ENCODE data around the gene MAML2.
A peak's percentile ranks its signal among the peaks of the same experiment; 100 is the strongest.

The MAML2 gene

DNA sequence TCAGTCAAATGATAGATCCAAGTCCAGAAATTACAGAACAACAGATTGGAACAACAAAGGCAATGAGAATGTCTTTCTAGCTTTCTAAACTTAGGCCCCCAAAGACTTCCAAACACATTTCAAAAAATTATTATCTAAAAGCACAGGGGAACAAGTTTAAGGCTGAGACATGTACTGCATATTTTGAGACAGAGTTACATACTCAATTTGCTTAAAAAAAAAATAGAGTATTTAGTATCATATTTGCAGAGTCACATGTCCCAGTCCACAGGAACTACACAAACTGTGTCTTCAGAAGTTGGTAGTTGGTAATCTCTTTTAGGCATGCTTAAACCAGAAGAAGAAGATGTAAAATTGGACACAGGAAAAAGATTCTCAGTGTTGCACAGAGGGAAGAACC is 127.2 kb downstream of the MAML2 start:
- DNase-seq (ENCODE audit: low read depth in 2 of 3, low spot score in 1 of 3) = no peak

- no peak for DNase-seq (ENCODE audit: low read depth in 2 of 3, low spot score in 1 of 3)
These were observed 127.7 kb downstream of the MAML2 start for GRCh38 chr11:96215110-96215782.

DNA sequence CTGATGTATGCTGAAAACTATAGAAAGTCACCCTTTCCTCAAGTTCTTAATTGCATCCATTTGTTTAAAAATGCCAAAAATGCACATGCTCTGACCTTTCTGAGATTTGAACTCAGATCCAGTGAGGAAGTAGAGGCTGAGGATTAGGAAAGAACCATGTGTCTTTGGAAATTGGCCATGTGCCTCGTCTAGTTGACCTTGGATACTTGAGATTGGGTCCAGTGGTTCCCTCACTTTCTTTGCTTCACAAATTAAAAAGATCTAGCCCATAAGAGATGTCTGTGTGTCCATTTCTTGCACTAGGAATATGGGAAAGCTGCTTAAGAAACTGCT is 128.3 kb downstream of the MAML2 start:
- no peak for DNase-seq (ENCODE audit: low read depth in 2 of 3, low spot score in 1 of 3)

GRCh38 chr11:96213500-96213899 is 129.5 kb downstream of the MAML2 start:
- no peak for DNase-seq (ENCODE audit: low read depth in 2 of 3, low spot score in 1 of 3)

- no peak for DNase-seq (ENCODE audit: low read depth in 2 of 3, low spot score in 1 of 3)
These were observed 131.6 kb downstream of the MAML2 start for GRCh38 chr11:96211436-96211835.

DNA sequence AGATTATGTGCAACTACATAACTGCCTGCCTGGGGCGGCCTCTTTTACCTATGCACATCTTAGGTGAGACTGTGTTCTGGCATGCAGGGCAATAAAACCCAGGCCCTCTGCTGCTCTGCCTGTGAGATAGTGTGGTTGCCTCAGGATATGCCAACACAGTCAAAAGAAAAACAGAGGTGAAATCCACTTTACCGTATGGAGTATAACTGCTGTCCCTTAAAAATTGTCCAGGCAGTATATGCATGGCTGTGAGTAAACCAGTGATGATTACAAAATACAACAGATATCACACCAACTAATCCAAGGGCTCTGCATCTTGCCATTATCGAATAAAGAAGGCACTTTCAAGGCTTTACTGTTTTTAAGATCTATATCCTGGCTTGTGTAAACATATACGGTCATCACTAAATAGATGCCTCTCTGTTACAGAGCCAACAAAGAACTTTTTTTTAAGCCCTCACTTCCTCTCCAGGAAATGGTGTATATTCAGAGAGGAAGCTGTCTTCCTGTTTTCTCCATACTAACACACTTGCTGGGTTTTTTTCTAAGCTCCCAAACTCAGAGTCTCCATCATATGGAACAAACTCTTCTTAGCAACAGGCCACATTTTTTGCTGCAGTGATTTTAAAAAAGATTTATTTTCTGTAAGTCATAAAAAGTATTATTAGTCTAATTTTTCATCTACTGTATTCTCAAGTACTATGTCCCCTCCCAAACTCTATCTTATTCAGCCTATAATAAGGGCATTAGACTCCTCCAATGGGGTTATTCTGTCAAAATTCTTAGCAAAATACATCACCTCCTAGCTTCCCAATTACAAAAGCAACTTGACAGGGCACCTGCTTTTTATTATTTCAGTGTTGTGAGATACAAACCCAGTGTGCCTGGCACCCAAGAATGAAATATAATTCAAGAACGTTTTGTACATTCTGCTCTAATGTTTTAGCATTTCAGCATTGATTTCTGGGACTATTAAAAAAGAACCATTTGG is 135.2 kb downstream of the MAML2 start:
- DNase-seq (ENCODE audit: low read depth in 2 of 3, low spot score in 1 of 3) = no peak

GRCh38 chr11:96206955-96207354 is 136.0 kb downstream of the MAML2 start:
- DNase-seq (ENCODE audit: low read depth in 2 of 3, low spot score in 1 of 3) = no peak

DNA sequence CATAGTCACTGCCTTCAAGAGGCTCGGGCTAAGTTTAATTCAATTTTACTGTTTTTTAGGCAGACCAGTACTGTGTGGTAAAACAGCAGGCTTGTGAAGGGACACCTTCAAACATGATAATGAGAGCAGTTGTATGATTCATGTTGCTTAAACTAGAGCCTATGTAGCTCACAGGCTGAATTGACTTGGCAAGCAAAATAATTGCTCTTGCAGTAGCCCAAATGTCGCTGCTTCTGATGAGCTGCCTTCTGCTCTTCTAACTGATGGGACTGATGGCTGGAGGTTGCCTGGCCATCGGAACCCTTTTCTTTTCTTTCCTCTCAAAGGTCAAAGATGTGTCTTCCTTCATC is 137.6 kb downstream of the MAML2 start:
- no peak for DNase-seq (ENCODE audit: low read depth in 2 of 3, low spot score in 1 of 3)

DNA sequence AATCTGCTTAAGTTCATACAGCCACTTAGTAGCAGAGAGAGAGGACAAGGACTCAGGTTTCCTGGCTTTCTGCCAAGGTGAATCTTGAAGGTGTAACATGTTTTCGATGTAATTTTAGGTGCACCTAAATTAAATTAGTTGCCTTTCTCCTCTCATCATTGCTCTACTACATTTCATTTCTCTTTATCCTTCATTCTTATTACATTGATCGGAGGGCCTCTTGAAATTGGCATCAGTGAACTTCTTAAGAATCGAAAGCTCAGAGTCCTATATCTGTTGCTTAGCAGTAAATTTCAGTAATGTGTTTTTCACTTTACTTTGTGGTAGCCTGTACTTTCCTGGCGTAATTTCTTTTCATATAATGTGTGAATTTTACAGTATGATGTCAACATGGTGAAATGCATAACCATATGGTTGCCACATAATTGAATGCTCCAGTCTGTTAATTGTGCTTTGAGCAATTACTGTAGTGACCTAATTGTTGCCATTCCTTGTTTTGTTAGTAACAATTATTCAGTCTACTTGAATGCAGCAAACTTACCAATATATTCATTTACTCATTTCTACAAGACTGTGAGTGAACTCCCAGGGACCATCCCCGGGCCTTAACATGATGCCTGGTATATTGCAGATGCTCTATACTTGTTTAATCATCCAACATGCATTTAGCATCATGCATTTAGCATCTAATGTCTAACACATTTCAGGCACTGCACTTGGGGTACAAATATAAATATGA is 138.1 kb downstream of the MAML2 start:
- DNase-seq (ENCODE audit: low read depth in 2 of 3, low spot score in 1 of 3) = no peak

DNA sequence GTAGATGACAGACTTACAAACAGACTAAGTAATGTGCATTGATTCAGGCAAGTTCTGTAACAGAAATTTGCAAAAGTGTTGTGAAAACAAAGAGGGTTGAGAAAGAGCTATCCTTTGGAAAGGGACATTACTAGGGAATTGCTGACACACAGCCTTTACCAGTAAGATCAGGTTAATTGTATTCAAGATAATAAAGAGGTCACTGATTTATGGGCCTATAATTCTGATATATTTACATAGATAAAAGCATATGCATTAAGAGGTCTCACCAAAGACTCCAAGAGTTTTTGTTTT is 138.7 kb downstream of the MAML2 start:
- no peak for DNase-seq (ENCODE audit: low read depth in 2 of 3, low spot score in 1 of 3)

GRCh38 chr11:96203567-96204365 is 139.2 kb downstream of the MAML2 start:
- no peak for DNase-seq (ENCODE audit: low read depth in 2 of 3, low spot score in 1 of 3)

DNA sequence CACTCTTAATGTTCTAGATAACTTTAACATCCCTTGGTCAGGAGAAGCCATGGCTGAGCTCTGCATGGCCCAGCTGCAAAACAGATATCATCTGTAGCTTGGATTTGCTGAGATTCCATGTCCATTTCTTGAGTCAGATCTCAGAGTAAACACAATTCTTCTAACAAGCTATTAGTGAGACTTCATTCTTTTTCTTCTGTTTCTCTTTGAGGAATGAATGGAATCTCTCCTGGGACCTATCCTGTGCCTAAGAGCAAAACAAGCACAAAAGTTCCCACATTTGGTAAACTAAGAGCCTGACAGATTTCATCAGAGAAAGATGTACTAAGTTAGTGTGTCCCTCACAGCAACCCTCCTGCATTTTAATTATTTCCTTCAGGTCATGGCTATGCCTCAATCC is 142.8 kb downstream of the MAML2 start:
- DNase-seq (ENCODE audit: low read depth in 2 of 3, low spot score in 1 of 3) = no peak

- peak in 1 of 3 donors; percentile 65 for DNase-seq (ENCODE audit: low read depth in 2 of 3, low spot score in 1 of 3)
These were observed 143.4 kb downstream of the MAML2 start for GRCh38 chr11:96199563-96200025.

DNA sequence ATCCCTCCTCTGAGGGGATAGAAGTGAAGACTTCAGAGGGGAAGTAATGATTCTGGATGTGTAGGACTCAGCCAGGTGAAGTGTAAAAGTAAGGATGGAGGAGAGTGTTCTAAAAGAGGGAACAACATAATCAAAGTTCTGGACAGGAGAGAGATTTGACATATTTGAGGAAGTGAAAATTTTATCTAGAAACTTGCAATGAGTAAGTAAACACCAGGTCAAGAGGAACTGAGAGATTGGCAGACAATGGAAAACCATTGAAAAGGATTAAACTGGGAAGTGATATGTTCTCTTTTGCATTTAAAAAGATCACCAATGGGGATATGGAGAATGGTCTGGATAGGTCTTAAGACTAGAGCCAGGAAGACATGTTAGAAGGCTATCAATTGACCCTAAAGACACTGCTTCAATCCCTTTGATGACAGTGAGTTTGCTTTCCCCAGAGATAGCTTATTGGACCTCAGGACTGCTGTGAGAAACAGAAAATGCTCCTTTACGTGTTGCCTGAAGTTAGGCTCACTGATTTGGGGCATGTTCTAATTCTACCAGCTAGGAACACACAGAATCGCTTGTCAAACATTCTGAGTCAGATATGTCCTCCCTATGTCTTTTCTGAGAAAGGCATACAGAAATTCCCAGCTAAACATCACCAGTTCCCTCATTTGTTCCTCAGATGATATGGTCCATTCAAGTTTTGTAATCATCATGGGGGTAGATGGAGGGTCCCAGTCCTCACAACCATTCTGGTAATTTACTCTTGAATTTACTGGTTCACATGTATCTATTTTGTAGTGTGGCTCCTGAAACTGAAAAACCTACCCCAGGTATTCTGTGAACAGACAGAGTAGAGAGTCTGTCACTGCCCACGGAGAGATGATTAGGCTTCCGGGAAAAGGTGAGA is 144.9 kb downstream of the MAML2 start:
- DNase-seq (ENCODE audit: low read depth in 2 of 3, low spot score in 1 of 3) = no peak

- no peak for DNase-seq (ENCODE audit: low read depth in 2 of 3, low spot score in 1 of 3)
These were observed 145.9 kb downstream of the MAML2 start for GRCh38 chr11:96197103-96197502.

DNA sequence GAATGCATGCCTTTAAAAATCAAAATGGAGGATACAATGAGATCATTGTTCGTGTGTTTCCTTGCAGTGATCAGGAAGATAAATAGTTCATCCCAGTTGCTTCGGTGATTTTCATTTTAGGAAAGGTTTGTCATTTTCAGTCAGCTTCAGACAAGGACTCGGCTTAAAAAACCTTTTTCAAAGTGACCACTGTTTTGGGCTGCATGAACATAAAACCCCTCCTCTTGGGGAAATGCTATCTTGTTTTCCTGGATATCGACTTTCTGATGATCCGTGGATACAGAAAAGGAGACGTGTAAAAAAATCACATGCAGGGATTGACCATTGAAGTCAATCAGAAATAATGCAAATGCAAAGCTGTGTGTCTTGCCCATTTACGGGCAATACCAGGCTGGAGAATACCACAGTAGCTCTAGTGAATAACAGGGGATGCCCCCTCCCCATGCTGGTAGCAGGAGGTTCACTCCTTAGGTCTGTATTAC is 146.8 kb downstream of the MAML2 start:
- DNase-seq (ENCODE audit: low read depth in 2 of 3, low spot score in 1 of 3) = no peak

GRCh38 chr11:96195671-96196070 is 147.3 kb downstream of the MAML2 start:
- DNase-seq (ENCODE audit: low read depth in 2 of 3, low spot score in 1 of 3) = no peak

DNA sequence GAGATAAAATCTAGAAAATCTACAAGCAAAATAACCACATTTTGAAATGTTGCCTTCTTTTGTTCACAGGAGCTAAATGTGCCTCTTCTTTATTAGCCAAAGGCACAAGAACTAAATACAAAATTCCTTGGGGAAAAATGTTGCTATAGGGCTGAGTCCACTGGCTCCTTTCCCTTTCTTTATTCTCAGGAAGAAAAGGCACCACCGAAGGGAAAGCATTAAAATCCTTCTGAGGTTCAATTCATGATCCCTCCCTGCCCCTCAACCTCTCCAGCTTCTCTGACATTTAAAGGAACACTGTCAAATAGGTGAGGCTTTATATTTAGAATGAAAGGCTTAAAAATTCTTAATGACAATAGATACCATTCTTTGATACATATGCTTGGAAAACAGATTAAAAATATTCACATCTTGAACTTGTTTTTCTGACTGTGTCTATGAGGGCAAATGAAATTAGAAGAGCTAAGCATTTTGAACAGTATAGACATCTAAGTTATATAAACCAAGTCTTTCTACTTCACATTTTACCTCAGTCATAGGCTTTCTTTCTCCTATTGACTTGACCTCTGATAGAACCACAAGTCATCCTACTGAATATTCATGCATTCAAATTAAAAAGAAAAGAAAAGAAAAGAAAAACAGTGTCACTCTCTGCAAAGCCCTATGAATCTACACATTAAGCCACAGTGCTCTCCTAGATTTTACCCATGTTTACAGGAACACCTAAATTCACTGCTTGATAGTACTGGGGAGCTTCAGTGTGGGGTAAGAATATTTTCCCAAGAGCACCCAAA is 148.2 kb downstream of the MAML2 start:
- DNase-seq (ENCODE audit: low read depth in 2 of 3, low spot score in 1 of 3) = no peak

DNA sequence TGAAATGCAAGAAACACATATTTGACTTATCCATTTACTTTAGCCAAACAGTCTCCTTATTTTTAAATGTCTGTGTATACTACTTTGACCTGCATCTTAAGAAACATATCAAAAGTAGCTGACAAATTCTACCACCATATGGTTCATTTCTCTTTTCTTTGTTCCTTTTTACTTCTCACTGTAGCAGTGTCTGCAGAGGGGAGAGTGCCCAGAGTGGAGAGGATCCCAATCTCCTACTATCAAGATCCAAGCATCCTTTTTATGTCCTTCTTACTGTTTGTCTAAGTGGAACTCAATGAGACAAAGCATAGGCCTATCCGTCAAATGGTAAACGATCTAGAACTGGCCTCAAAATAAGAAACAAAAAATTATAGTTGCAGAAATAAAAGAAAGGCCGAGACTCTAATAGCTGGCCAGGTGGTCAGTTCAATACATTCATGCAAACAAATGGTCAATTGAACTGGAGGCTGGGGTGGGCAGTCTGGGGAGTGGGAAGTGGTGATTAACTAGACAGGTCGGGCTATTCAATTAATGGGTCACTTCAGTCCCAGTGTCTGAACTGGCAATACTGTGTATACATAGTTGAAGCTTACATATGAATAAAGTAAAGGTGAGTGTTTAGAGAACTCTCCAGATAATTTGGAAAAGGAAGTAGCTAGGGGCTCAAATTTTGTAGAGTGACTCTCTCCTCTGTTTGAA is 149.1 kb downstream of the MAML2 start:
- DNase-seq (ENCODE audit: low read depth in 2 of 3, low spot score in 1 of 3) = no peak
